22Rv1 (cell line): ENCODE data around the gene HSDL1.
A peak's percentile ranks its signal among the peaks of the same experiment; 100 is the strongest.
"Not testable (repeated sequence)": the region's sequence is repeated elsewhere in the genome, so short reads cannot be mapped to it uniquely, and the experiment has no call there.

Experiments
- H3K27ac ChIP-seq: fragments of 450-650 bp; 2 replicates; pipeline ENCODE4 v1.5.1; 2017
- CTCF ChIP-seq: fragments of 450-650 bp; IDR thresholded peaks from 2 replicates; pipeline ENCODE4 v1.5.1; 2017; ENCODE audit warnings: mild to moderate bottlenecking
- ZFX ChIP-seq: fragments of 450-650 bp; IDR thresholded peaks from 2 replicates; pipeline ENCODE4 v1.6.1; 2017; ENCODE audit warnings: antibody characterized with exemption, borderline replicate concordance

HSDL1 gene

DNA sequence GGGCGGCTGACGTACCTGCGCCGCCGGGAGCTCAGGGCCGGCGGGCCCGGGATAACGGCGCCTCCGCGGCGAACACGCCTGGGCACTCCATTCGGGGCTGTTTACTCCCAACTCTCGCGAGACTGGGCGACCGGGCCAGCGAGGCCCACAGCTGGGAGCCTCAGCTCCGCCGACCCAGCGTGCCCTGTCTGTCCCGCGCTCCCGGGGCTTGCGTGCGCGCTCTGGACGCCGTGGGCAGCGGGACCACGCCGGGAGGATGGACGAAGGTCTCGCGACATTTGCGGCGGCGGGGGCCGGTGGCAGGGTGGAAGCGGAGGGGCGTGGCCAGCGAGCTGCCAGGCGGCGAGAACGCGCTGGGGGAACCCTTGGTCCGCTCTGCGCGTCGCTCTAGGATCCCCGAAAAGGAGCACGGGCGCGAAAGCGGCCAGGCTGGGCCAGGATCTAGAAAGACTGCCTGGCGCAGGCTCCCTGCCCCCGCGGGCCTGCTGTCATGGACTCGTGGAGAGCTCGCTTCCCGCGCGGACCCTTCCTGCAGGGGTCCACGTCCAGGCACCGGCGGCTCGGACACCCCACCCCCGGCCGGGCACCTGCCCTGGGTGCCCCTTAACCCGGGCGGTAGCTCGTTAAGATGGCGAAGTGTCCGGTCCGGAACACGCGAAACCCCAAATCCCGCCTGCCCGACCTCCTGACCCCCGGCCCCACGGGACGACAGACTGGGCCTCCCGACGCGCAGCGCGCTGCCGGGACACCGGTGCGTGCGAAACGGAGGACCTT is 28.1 kb downstream of the HSDL1 start, which contains the start of gene MBTPS1:
TSS of gene MBTPS1 (minus strand) at position 223 of the 774 bp plus-strand sequence. CDS start 15,159 bp downstream, outside the sequence.
- TF ChIP-seq CTCF (peak; percentile 30), ZFX (no peak)
- peak within 1 kb of the TSS; percentile 90 for H3K27ac ChIP-seq

GRCh38 chr16:84115919-84116719 is 28.9 kb downstream of the HSDL1 start:
- H3K27ac ChIP-seq: peak overlapping the region; percentile 90
- TF ChIP-seq CTCF (peak; percentile 51), ZFX (no peak)

DNA sequence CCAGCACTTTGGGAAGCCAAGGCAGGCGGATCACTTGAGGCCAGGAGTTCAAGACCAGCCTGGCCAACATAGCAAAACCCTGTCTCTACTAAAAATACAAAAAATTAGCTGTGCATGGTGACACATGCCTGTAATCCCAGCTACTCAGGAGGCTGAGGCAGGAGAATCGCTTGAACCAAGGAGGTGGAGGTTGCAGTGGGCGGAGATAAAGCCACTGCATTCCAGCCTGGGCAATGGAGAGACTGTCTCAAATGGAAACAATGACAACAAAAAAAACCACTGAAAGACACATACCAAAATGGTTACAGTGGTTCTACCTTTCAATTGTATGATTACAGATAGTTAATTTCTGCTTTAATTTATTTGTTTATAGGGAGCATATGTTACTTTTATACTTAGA is 33.0 kb downstream of the HSDL1 start:
- not testable (repeated sequence) for H3K27ac ChIP-seq

DNA sequence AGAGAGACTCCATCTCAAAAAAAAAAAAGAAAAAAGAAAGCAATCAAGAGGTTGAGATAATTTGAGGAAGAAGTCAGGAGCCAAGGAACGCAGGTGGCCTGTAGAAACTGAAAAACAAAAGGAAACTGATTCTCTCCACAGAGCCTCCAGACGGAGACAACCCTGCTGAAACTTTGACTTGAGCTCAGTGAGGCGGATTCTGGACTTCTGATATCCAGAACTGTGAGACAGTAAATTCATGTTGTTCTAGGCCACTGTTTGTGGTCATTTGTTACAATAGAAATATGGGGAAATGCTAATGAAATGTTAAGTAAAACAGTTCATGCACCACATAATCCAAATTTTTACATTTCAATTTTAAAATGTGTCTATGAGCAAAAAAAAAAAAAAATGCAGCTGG is 33.5 kb downstream of the HSDL1 start:
- TF ChIP-seq ZFX (no peak), CTCF (no peak)

DNA sequence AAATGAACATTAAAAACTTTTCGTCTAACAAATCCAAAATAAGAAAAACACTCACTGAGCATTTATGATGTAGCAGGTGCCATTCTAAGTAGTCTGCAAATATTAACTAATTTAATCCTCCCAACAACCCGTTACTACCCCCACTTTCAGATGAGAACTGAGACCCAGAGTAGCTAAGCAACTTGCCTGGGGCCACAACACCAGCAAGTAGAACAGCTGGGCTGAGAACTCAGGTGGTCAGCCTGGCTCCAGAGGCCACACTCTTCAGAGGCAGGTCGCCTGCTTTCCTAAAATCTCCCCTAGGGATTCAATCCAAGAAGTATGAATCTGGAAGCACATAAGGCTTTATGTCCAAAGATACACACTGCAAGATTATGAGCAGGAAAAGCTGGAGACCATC is 34.5 kb downstream of the HSDL1 start:
- H3K27ac ChIP-seq: no peak overlapping the region
- TF ChIP-seq CTCF (no peak), ZFX (no peak)

More for the DNA sequence above, 33.5 kb downstream of the HSDL1 start:
- H3K27ac ChIP-seq: no peak overlapping the region

DNA sequence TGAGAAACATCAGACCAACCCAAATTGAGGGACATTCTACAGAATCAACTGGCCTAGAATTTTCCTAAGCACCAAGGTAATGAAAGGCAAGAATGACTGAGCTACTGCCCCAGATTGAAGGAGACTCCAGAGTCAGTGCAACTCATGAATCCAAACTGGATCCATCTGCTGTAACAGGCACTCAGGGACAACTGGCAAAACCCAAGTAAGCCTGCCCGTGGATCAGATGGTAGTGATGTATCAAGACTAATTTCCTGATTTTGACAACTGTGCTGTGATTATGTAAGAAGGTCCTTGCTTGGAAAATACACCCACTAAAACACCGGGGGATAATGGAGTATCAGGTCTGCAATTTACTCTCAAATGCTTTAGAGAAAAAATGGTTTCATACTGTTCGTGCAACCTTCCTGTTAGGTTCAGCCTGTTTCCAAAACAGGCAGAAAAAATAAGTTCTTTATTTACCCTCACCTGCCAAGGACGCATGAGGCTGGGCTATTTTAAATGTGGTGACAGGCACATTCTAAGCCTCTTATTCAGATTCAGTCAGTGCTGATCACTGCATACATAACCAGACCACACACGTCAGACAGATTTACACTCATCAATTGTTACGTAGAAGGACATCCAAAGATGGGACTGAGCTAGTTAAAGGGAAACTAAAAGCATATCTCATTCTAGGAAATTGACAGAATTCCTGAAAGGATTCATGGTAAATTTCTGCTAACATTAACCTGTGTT is 35.2 kb downstream of the HSDL1 start:
- no peak overlapping the region for H3K27ac ChIP-seq
- TF ChIP-seq CTCF (no peak), ZFX (no peak)

DNA sequence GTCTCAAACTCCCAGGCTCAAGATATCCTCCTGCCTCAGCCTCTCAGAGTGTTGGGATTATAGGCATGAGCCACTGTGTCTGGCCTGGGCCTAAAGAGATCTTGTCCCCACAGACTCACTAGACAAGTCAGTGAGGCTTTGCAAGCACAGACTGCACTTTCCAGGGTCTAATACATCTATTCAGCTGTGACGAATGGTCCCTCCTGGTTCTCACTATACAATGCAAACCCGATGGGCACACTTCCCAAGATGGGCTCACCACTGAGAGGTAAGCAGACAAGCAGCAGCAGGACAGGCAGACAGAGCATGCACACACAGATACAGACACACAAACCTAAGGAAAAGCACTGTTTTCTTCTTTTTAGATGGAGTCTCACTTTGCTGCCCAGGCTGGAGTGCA is 37.1 kb downstream of the HSDL1 start:
- H3K27ac ChIP-seq: no peak overlapping the region
- no peak for TF ChIP-seq CTCF
- TF ChIP-seq ZFX: no peak
